Hepatocyte (in vitro differentiated cells): ENCODE measurements around the gene SCRN2.

Experiments used
- CTCF ChIP-seq: fragments of 200-600 bp; sonication (generic); IDR thresholded peaks from 2 replicates; pipeline ENCODE4 v1.5.1; 2016; ENCODE audit warnings: antibody characterized with exemption, mild to moderate bottlenecking; ENCODE audit not compliant: poor library complexity
- EZH2 ChIP-seq: fragments of 200-600 bp; sonication (generic); IDR thresholded peaks from 2 replicates; pipeline ENCODE4 v1.6.1; 2016; ENCODE audit warnings: antibody characterized with exemption, mild to moderate bottlenecking, borderline replicate concordance

DNA sequence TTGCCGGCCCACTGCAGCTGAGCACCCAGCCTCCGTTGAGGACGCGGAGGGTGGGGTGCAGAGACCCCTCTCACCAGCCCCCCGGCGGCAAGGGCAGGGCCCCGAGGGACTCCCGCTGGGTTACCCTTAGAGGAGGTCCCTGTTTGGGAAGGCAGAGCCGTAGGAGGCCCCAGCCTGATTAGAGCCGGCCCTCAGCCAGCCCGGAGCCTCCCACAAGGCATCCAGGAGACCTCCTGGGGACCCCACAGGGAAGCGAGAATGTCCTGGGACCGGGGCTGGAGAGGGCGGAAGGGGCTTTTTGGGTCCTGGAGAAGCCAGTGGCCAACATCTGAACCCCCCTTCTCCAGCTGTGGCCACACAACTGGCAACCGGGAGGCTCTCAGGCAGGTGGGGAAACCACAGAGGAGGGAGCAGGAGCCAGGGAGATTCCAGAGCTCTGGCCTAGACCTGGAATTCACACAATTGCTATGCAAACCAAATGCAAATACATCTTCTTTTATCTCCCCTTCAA lies 31.6 kb upstream of the SCRN2 start:
- TF ChIP-seq CTCF (no peak), EZH2 (no peak)
